ENCODE measurements around the gene EPN2.
"Not testable (repeated sequence)": the region's sequence is repeated elsewhere in the genome, so short reads cannot be mapped to it uniquely, and the experiment has no call there.

EPN2 gene

GRCh38 chr17:19347323-19348080 lies 110.3 kb downstream of the EPN2 start:
- FAIRE-seq, result no peak

GRCh38 chr17:19348081-19348650 lies 111.0 kb downstream of the EPN2 start:
- no peak for FAIRE-seq

GRCh38 chr17:19348806-19349205 lies 111.6 kb downstream of the EPN2 start:
- no peak for FAIRE-seq

- not testable (repeated sequence) for FAIRE-seq
Measured at GRCh38 chr17:19353401-19353800, 116.2 kb downstream of the EPN2 start.

- no peak for FAIRE-seq
Measured at GRCh38 chr17:19354748-19355147, 117.6 kb downstream of the EPN2 start.

GRCh38 chr17:19357351-19357750 lies 120.2 kb downstream of the EPN2 start:
- no peak for FAIRE-seq

GRCh38 chr17:19357761-19358160 lies 120.6 kb downstream of the EPN2 start:
- no peak for FAIRE-seq

GRCh38 chr17:19359151-19359550 lies 122.0 kb downstream of the EPN2 start:
- FAIRE-seq, result no peak

- no peak for FAIRE-seq
Measured at GRCh38 chr17:19359856-19360255, 122.7 kb downstream of the EPN2 start.

- FAIRE-seq, result no peak
Measured at GRCh38 chr17:19360772-19361171, 123.6 kb downstream of the EPN2 start.

- no peak for FAIRE-seq
Measured at GRCh38 chr17:19361326-19361725, 124.2 kb downstream of the EPN2 start.

- no peak for FAIRE-seq
Measured at GRCh38 chr17:19361944-19362276, 124.7 kb downstream of the EPN2 start.

- FAIRE-seq, result peak; percentile 62
Measured at GRCh38 chr17:19362277-19363113, 125.3 kb downstream of the EPN2 start, which contains the start of gene B9D1. Gene B9D1 (minus strand): TSS chr17:19362723. CDS start chr17:19362569, 154 bp downstream.

GRCh38 chr17:19363114-19363438 lies 125.9 kb downstream of the EPN2 start:
- no peak for FAIRE-seq

- no peak for FAIRE-seq
Measured at GRCh38 chr17:19363460-19364035, 126.4 kb downstream of the EPN2 start.

- FAIRE-seq, result no peak
Measured at GRCh38 chr17:19364699-19365498, 127.7 kb downstream of the EPN2 start.

GRCh38 chr17:19365499-19365817 lies 128.3 kb downstream of the EPN2 start:
- no peak for FAIRE-seq

- FAIRE-seq, result no peak
Measured at GRCh38 chr17:19365833-19366636, 128.9 kb downstream of the EPN2 start.

- FAIRE-seq, result no peak
Measured at GRCh38 chr17:19366637-19366972, 129.4 kb downstream of the EPN2 start.

- FAIRE-seq, result no peak
Measured at GRCh38 chr17:19368229-19368628, 131.1 kb downstream of the EPN2 start.

GRCh38 chr17:19369107-19369778 lies 132.1 kb downstream of the EPN2 start:
- FAIRE-seq, result no peak
